K562 (cell line): ENCODE data around the gene ENSA. TPM values are rescaled to one million over a fixed set of nuclear protein-coding genes. Genes with fewer than 3 reads are reported as not detected.

ENCODE experiments used
- CBFA2T2 ChIP-seq: fragments of 450-650 bp; conservative IDR thresholded peaks from 2 replicates; pipeline ENCODE4 v1.6.1; 2017; ENCODE audit warnings: mild to moderate bottlenecking
- CEBPB ChIP-seq: fragments of 450-650 bp; IDR thresholded peaks from 2 replicates; pipeline ENCODE4 v1.6.1; 2016; ENCODE audit warnings: missing genetic modification characterization, missing compliant biosample characterization
- CTCFL ChIP-seq: IDR thresholded peaks from 2 replicates; pipeline ENCODE4 v1.6.1; 2011; ENCODE audit warnings: borderline replicate concordance, low read depth, mild to moderate bottlenecking, moderate library complexity, low read length; ENCODE audit not compliant: insufficient read depth, poor library complexity, severe bottlenecking
- DACH1 ChIP-seq: fragments of 450-650 bp; IDR thresholded peaks from 2 replicates; pipeline ENCODE4 v1.6.1; 2018; ENCODE audit not compliant: partially characterized antibody
- FOXK2 ChIP-seq, 2 experiments: fragments of 450-650 bp; IDR thresholded peaks in 1 of 2; conservative IDR thresholded peaks in 1 of 2; 2 replicates each; pipeline ENCODE4 v1.6.1; 2016; ENCODE audit warnings: low read depth in 2 of 2, mild to moderate bottlenecking in 1 of 2
- HCFC1 ChIP-seq: IDR thresholded peaks from 2 replicates; pipeline ENCODE4 v1.6.1; 2012; ENCODE audit warnings: low read depth, low read length, improper control_type of control experiment
- HMBOX1 ChIP-seq: sonication (generic); IDR thresholded peaks from 2 replicates; pipeline ENCODE4 v1.6.1; 2016
- KLF6 ChIP-seq: fragments of 250-450 bp; sonication (Bioruptor Pico); IDR thresholded peaks from 2 replicates; pipeline ENCODE4 v1.4.0; 2020; ENCODE audit warnings: mild to moderate bottlenecking, moderate library complexity, borderline replicate concordance
- MEF2A ChIP-seq: IDR thresholded peaks from 2 replicates; pipeline ENCODE4 v1.6.1; 2011; ENCODE audit warnings: low read depth, mild to moderate bottlenecking, low read length, moderate library complexity; ENCODE audit not compliant: control insufficient read depth
- MTA3 ChIP-seq: fragments of 450-650 bp; formaldehyde crosslinking; IDR thresholded peaks from 2 replicates; pipeline ENCODE4 v1.6.1; 2017; ENCODE audit warnings: mild to moderate bottlenecking, borderline replicate concordance
- NBN ChIP-seq: fragments of 450-650 bp; IDR thresholded peaks from 2 replicates; pipeline ENCODE4 v1.6.1; 2016; ENCODE audit warnings: low read depth, mild to moderate bottlenecking
- PHB2 ChIP-seq: fragments of 450-650 bp; IDR thresholded peaks from 2 replicates; pipeline ENCODE4 v1.6.1; 2017; ENCODE audit warnings: low read depth
- PML ChIP-seq: IDR thresholded peaks from 2 replicates; pipeline ENCODE4 v1.6.1; 2012; ENCODE audit warnings: low read length, inconsistent platforms
- POLR2H ChIP-seq: IDR thresholded peaks from 2 replicates; pipeline ENCODE4 v1.6.1; 2016; ENCODE audit warnings: missing genetic modification characterization, low read depth, mild to moderate bottlenecking, control low read depth, missing compliant biosample characterization, moderate library complexity
- PREB ChIP-seq: sonication (generic); formaldehyde crosslinking; IDR thresholded peaks from 2 replicates; pipeline ENCODE4 v1.8.1; 2023; ENCODE audit warnings: mild to moderate bottlenecking, missing genetic modification reagents
- RCOR1 ChIP-seq, 2 experiments: IDR thresholded peaks; 2 replicates each; pipeline ENCODE4 v1.6.1; 2012; ENCODE audit warnings: low read depth in 2 of 2, low read length in 2 of 2, borderline replicate concordance in 1 of 2, improper control_type of control experiment in 1 of 2
- SMARCE1 ChIP-seq: fragments of 450-650 bp; IDR thresholded peaks from 2 replicates; pipeline ENCODE4 v1.7.1; 2016; ENCODE audit warnings: mild to moderate bottlenecking
- TBL1XR1 ChIP-seq, 2 experiments: IDR thresholded peaks; 2 replicates each; pipeline ENCODE4 v1.6.1; 2012; ENCODE audit warnings: improper control_type of control experiment in 2 of 2, low read length in 2 of 2, mild to moderate bottlenecking in 1 of 2
- THRA ChIP-seq: fragments of 450-650 bp; IDR thresholded peaks from 2 replicates; pipeline ENCODE4 v1.6.1; 2017; ENCODE audit warnings: mild to moderate bottlenecking, moderate library complexity
- ZNF584 ChIP-seq: fragments of 200-800 bp; sonication (Bioruptor generic); IDR thresholded peaks from 2 replicates; pipeline ENCODE4 v1.6.1; 2016; ENCODE audit warnings: low read depth, mild to moderate bottlenecking, missing genetic modification characterization, missing compliant biosample characterization
- polyA plus RNA-seq, 8 experiments: library from polyadenylated mRNA; depleted of rRNA in 4 of 8; stranded (reverse) in 5 of 8; unstranded in 3 of 8; fragments of >200 nt; fragmentation: Nextera tagmentation in 2 of 8; fragmentation: Illumina TruSeq in 1 of 8; extraction: Ambion mirVana in 2 of 8; extraction: Trizol in 1 of 8; gene quantifications; 2 replicates each; pipeline versions ENCODE4 v1.2.1 to v1.2.3, GENCODE V29; 2011 to 2014; ENCODE audit warnings: inconsistent platforms in 1 of 8, missing spikeins in 1 of 8
- total RNA-seq, 7 experiments: library from RNA; depleted of rRNA in 6 of 7; stranded (reverse); fragments of >200 nt in 6 of 7; fragmentation: Illumina TruSeq in 2 of 7; extraction: Trizol in 2 of 7; gene quantifications; 2 replicates each; pipeline versions ENCODE4 v1.2.1 to v1.2.3, GENCODE V29; 2011 to 2021; ENCODE audit warnings: low replicate concordance in 1 of 7

The ENSA gene
- total and polyA plus RNA-seq, 9 of the 15 experiments (the other 6 are each of a cell fraction or from before 2014, with no cell fraction given), result 68.1 to 605 (median 188) TPM

- TF ChIP-seq HCFC1, result no peak
- no peak for TF ChIP-seq KLF6 (CRISPR knock-in tag)
- TF ChIP-seq RCOR1 (IDR thresholded peaks at IDR 0.05; ENCODE audit: borderline replicate concordance in 1 of 2, low read depth in 2 of 2, low read length in 2 of 2), result peak; percentile 84 to 90
- TF ChIP-seq FOXK2 (conservative IDR thresholded peaks at IDR 0.05 in 1 of 2, IDR thresholded peaks at IDR 0.05 in 1 of 2; ENCODE audit: low read depth in 2 of 2), result peak in 1 of 2 experiments; percentile 45; a peak in 1 of 4 replicates
- peak; percentile 70; the same call in 1 of the 2 replicates for TF ChIP-seq POLR2H
- TF ChIP-seq PREB (CRISPR knock-in tag), result 0 out of 2 replicates have a peak, but pooled peaks have one; percentile 42
- TF ChIP-seq CBFA2T2, result peak; percentile 92
- TF ChIP-seq DACH1, result peak; percentile 90
- TF ChIP-seq NBN, result peak; percentile 87
- TF ChIP-seq MTA3, result peak; percentile 67; the same call in 1 of the 2 replicates
- peak; percentile 82 for TF ChIP-seq MEF2A
- 0 out of 2 replicates have a peak, but pooled peaks have one; percentile 50 for TF ChIP-seq ZNF584
- peak; percentile 100 for TF ChIP-seq HMBOX1
- 0 out of 2 replicates have a peak, but pooled peaks have one; percentile 37 for TF ChIP-seq CEBPB (tag)
- peak; percentile 87 for TF ChIP-seq SMARCE1
- TF ChIP-seq CTCFL, result peak; percentile 79
- TF ChIP-seq PML, result peak; percentile 90
- peak in 1 of 2 experiments; percentile 87; a peak in 3 of 4 replicates for TF ChIP-seq TBL1XR1 (IDR thresholded peaks at IDR 0.05; ENCODE audit: low read length in 2 of 2)
- no peak for TF ChIP-seq THRA
- TF ChIP-seq PHB2, result peak; percentile 35; the same call in 1 of the 2 replicates
These were observed 9.6 kb downstream of the ENSA start (continued) for GRCh38 chr1:150619576-150620509.
